HG03565 (cell line): ENCODE results near the gene YEATS2.
"Not testable (repeated sequence)": the region's sequence is repeated elsewhere in the genome, so short reads cannot be mapped to it uniquely, and the experiment has no call there.

Experiments used
- ATAC-seq: cut with Tn5 transposase; IDR thresholded peaks from one replicate; pipeline ENCODE4 v1.9.1; 2021; ENCODE audit warnings: mild to moderate bottlenecking, moderate library complexity; ENCODE audit not compliant: unreplicated experiment

YEATS2 gene

DNA sequence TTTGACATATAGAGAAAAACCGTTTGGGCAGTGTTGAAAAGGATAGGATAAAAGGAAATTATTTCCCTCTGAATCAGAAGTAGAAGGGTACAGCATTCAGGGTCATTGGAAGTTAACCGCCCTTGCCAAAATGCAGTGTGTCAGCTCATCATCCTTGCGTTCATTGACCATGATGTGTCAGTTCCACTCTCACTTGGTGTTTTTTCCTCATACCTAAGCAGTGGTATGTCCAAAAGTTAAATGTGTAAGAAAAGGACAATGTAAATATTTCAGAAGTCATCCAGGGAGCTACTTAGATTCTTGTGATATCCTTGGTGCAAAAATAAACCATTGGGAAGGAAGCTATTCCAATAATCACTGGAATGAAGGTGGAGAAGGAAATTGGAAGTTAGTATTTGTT is 77.0 kb downstream of the YEATS2 start:
- ATAC-seq = no peak

DNA sequence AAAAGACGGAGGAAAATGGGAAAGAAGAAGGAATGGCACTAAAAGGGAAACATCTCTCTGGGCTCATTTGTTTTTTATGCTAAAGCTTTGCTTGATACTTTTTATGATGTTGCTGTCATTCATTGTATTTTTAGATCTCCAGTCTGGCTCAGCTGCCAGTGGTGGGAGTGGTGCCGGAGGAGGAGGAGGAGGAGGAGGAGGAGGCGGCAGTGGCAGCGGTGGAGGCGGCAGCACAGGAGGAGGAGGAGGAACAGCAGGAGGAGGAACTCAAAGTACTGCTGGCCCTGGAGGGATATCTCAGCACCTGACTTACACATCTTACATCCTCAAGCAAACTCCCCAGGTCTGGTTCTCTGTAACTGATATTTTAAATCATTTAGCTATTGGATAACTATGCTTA is 78.2 kb downstream of the YEATS2 start:
- no peak for ATAC-seq

DNA sequence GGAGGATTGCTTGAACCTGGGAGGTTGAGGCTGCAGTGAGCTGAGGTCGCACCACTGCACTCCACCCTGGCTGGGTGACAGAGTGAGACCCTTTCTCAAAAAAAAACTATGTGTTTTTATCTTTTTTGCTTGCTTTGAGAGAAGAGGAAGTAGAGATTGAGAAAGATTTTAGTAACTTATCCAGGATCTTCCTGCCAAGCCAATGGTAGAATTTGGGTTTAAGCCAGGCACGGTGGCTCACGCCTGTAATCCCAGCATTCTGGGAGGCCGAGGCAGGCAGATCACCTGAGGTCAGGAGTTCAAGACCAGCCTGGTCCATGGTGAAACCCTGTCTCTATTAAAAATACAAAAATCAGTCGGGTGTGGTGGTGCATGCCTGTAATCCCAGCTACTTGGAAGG is 78.9 kb downstream of the YEATS2 start:
- ATAC-seq = not testable (repeated sequence)

DNA sequence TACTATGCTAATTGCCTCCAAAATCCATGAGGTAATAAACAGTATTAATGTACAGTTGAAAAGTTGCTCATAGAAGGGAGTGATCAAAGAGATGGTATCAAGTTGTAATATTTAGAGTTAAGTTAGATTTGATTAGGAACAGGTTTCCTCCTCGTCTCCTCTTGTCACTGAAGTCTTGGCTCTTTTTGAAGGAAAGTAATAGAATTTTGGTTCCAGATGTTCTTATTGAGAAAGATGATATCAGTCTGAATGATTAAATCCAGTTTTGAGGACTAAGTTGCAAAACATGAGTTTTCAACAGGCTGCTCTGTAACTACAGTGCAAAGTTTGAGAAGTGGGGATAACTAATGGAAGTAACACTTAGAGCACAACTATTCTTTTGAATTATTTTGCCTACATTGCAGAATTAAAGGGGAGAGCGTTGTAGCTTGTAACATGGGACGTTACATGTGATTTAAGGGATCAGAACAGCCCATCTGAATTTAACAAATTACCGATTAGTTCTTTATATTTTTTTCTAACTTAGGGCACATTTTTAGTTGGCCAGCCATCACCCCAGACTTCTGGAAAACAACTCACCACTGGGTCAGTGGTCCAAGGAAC is 79.5 kb downstream of the YEATS2 start:
- ATAC-seq = no peak

DNA sequence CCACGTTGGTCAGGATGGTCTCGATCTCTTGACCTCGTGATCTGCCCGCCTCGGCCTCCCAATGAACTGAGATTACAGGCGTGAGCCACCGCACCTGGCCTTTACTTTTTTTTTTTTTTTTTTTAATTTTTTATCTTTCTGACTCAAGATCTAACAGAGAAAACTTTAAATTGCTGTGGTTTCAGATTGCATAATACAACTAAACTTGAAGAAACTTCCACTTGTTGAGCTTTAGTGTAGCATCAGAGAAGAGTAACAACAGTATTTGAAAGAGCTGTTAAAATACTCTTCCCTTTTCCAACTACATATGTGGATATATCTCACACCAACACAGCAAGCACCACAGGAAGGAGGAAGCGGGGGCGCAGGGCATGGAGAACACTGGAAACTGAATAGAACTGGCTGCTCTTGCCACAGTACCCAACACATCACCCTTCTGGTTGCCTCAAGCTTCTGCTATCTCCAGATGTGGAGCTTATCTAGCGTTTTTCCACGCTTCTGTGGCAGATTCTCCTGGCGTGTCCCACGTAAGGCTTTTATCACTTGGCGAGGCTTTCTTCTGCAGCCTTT is 82.4 kb downstream of the YEATS2 start:
- no peak for ATAC-seq

DNA sequence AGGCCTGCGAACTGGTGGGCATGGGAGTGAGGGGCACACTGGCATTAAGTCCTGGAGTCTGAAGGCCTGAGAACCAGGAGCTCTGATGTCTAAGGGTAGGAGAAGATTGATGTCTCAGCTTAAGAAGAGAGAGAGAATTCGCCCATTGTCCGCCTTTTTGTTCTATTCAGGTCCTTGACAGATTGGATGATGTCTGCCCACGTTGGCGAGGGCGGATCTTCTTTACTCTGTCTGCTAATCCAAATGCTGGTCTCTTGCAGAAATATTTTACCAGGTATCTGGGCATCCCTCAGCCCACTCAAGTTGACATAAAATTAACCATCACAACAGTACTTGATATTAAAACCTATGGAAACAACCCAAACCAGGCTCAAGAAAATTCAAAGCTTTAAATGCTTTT is 83.6 kb downstream of the YEATS2 start:
- no peak for ATAC-seq

DNA sequence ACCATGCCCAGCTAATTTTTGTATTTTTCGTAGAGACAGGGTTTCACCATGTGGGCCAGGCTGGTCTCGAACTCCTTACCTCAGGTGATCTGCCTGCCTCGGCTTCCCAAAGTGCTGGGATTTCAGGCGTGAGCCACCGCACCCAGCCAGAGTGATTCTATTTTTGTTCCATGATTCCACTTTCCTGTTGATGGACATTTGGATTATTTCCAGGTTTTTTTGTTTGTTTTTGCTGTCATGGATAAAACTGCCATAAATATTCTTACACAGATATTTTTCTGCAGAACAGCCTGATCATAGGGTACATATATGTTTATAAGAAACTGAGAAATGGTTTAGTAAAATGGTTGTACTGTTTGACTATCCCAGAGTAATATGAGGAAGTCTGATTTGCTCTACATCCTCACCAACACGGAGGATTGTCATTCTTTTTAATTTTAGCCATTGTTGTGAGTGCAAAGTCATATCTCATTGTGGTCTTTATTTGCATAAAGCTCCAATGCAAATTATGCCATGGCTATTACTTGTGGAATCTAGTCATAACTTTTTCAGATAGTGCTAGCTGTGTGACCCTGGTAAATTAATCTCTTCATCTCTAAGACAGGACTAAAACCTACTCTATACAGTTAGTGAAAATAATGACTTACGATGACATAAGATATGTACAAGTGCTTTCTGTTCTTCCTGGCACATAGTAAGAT is 85.1 kb downstream of the YEATS2 start:
- no peak for ATAC-seq

DNA sequence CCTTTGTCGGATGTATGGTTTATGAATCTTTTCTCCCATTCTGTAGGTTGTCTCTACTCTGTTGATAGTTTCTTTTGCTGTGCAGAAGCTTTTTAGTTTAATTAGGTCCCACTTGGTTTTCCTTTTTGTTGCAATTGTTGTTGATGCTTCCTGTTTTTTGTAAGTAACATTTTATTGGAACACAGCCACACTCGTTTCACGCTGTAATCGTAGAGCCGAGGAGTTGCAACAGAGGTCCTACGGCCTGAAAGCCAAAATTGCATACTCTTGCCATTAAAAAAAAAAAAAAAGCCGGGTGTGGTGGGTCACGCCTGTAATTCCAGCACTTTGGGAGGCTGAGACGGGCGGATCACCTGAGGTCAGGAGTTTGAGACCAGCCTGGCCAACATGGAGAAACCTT is 86.9 kb downstream of the YEATS2 start:
- ATAC-seq = not testable (repeated sequence)

DNA sequence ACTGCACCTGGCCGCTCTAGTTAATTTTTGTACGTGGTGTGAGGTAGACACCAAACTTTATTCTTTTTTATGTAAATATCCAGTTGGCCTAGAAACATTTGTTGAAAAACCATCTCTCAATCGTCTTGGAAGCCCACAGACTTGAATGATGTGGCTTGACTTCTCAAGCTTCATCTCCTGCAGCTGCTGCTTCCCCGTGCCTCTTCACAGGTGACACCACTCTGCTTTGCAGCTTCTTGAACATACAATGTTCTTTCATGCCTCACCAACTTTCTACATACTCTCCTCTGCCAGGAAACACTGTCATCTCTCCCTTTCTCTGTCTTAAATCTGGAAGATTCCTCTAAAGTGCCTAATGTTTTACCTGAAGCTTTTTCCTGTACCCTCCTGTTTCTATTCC is 92.2 kb downstream of the YEATS2 start:
- no peak for ATAC-seq

DNA sequence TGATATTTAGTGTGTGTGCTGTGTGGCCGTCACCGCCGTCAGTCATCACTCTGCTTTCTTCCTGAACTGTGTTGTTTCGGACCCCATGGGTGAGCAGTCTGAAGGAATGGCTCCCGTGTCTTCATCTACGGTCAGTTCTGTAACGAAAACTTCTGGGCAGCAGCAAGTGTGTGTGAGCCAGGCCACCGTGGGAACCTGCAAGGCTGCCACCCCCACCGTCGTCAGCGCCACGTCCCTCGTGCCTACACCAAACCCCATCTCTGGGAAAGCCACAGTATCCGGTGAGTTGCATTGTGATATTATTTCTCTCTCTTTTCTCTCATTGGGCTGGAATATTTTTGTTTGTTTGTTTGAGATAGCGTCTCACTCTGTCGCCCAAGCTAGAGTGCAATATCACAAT is 93.1 kb downstream of the YEATS2 start:
- no peak for ATAC-seq

DNA sequence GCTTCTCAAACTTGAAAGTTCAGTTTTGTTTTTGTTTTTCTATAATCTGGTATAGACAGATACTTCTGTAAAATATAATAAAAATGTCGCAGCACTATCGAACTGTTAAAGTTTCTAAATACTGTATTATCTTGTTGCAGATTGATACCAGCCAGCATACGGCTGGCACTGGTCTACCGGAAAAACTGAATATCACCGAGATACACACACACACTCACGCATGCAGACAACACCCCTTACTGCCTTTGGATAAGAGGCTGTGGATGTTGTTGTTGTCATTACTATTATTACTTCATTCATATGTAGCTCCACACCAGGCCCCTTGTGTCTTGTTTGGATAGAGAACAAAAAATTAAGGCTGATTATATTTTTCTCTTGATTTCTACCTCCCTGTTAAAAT is 95.4 kb downstream of the YEATS2 start:
- ATAC-seq = no peak

DNA sequence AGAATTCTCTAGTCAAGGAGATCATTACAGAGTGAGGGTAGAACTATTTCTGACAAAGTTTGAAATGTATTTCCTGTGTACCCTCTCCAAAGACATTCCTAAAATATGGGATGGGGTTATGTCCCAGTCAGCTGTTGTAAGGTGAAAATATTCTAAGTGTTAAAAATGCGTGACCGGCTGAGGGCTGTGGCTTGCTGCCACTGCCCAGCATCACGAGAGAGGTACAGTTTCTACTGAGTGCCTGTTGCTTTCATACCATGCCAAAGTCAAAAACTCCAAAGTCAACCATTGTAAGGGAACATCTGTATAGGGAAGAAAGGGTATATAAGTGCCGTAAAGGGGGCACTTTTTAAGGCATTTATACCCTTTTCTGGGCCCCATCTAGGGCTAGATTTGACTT is 96.9 kb downstream of the YEATS2 start:
- no peak for ATAC-seq

DNA sequence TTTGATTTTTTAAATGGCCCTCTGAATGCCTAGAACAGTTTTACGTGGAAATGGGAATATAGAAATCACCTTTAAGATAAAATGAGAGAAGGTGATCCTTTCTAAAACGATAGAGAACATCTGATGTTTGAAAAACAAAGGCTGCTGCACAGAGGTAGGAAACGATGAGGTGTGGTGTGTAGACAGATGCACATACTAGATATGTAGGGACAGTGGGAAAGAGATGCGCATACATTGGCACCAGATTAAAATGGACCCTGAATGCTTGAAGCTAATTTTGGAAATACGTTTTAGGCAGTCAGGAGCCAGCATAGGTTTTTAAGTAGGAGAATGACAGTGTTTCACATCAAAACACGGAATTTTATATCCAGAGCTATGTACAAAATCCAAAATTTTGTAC is 98.8 kb downstream of the YEATS2 start:
- no peak for ATAC-seq

DNA sequence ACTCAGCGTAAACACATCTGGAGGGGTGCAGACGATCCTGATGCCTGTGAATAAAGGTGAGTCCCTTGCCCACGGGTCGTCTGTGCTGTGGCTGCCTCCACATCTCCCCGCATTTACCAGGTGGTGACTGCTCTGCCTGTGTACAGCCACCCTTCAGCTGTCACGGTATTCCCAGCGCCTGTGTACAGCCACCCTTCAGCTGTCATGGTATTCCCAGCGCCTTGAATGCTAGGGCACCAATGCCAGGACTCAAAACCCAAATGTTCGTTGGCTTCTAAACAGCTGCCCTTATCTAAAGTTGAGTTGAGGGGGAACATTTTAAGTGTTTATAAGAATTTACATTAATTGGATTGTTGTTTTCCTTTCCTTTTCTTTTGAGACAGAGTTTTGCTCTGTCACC is 100.4 kb downstream of the YEATS2 start:
- no peak for ATAC-seq

DNA sequence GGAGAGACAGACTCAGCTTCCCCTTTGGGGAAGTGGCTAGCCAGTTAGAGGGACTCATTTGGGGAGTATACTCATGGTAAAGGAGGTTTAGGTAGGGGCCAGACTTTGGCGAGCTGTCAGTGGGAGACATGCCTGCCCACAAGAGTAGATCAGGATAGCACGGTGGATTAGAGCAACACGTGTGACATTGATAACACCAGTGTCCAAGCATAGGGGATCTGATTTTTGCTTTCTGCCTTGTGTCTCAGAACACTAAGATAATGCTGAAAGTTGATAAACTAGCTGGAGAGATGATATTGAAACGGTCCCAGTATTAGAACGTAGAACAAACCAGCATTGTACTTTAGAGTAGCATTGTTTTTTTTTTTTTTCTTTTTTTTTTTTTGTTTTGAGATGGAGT is 101.9 kb downstream of the YEATS2 start:
- ATAC-seq = no peak

DNA sequence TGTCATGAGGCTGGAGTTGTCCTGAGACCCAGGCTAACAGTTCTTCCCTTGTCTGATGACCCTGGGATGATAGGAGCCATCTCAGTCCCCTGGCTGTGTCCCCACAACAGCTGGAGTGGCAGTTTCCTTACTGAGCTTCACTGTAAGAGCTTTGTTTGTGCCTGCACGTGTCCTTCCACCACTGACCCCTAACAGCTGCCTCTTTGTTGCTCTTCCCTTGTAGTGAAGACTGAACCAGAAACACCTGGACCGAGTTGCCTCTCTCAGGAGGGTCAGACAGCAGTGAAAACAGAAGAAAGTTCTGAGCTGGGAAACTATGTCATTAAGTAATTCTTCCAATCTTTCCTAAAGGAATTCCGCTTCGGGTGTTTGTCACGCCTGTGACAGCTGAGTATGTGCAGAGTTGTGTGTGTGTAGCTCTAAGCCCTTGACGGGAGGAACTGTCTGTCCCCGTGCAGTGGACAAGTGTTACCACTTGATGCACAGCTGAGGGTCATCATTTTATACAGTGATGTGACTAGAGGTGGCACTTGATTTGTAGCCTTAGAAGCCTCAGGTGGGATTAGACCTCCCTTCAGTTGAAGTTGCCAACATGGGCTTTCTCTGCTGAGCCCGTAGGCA is 102.8 kb downstream of the YEATS2 start:
- no peak for ATAC-seq

DNA sequence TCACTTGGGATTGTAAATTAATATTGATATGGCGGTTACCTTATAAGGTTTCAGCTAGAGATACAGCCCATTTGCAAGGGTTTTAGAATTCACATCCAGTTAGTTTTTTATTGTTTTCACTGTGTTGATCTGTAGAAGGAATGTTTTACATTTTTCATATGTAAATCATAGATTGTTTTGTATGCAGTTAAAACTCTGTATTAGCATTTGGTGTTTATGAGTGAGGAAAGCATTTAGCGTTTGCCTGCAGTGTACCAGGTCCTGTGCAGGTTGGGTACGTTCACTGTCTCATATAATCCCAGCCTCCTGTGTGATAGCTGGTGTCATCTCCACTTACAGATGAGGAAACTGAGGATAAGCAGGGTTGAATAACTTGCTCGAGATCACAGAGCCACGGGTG is 104.0 kb downstream of the YEATS2 start:
- no peak for ATAC-seq

DNA sequence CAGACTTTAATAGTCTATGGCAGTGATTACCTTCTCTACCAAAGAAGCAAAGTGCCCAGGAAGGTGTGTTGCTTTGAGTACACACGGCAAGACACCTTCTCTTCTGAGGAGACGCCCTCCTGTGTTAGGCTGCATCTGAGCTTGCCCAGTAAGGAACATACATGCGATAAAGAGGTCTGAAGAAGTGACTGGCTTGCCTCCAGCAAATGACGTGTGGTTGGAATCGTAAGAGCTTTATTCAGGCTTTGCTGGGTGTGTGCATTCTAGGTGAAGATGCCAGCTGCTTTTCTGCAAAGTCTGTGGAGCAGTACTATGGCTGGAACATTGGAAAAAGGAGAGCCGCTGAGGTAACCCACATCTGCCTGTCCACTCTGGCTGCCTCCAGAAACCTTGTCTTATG is 105.4 kb downstream of the YEATS2 start:
- ATAC-seq = no peak

DNA sequence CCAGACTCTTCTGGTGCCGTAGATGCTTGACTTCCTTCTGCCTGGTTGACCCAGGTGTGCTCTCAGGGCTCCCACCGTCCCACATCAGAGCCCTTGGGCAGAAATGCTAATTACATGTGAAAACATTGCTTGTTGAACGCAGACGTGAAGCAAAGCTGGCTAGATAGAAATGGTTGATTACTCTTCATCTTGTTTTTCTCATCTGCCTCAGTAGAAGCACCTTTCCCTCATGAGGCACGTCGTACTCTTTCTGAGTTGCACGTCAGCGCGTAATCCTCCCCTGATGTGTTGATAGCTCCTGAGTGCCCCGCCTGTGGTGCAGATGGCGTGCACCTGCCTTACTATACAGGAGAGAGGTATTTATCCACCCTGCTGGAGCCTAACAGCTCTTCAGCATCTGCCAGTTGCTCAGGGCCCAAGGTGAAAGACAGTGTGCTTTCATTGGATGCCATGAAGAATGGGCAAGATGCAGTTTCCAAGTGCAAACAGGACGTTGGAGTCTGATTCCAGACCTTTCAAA is 109.7 kb downstream of the YEATS2 start:
- no peak for ATAC-seq

DNA sequence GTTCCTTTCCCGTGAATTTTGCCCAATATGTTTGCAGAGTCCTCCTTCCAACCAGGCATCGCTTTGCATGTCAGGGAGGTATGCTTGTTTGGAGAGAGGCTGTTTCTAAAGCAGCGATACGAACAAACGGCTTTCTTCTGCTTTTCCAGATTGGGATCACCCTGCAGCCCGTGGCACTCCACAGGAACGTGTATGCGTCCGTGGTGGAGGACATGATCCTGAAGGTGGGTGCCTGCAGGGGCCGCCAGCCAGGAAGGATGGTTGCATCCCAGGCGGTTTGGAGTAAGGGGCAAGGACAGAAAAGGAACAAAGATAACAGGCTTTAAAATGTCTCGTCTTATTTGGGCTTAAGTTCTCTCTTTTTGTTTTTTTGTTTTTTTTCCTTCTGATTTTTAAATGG is 110.3 kb downstream of the YEATS2 start:
- ATAC-seq = no peak

DNA sequence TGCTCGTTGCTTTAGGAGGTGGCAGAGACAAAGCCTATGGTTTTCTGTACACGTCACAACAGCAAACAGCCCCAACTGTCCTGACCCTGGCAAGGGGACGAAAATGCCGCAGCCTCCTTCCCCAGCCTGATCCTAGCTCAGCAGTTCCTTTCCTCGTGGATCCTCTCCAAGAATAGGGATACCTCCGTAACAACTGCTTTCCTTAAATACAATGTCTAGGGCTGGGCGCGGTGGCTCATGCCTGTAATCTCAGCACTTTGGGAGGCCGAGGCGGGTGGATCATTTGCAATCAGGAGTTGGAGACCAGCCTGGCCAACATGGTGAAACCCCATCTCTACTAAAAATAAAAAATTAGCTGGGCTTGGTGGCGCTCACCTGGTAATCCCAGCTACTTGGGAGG is 110.8 kb downstream of the YEATS2 start:
- no peak for ATAC-seq

DNA sequence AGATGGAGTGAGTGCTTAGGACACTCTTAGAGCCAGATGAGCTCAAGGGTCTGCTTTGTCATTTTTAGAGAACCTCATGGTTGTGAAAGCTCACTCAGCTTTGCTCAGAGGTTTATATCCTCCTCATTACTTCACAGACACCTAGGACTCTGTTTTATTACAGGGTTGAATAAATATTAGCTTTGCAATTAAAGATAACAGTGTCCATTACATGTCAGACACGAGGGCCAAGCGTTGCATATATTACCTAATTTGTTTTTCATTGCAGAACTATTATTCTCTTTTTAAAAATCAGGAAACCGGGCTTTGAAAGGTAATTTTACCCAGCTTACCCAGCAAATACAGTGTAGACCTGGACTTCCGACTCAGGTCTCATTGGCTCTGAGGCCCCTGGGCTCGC is 111.7 kb downstream of the YEATS2 start:
- ATAC-seq = no peak
